HG02623 (cell line): ENCODE measurements around the gene PPARG.

Experiments used
- ATAC-seq: cut with Tn5 transposase; IDR thresholded peaks from one replicate; pipeline ENCODE4 v1.9.1; 2021; ENCODE audit warnings: moderate library complexity; ENCODE audit not compliant: unreplicated experiment

PPARG gene

GRCh38 chr3:12339701-12340480, 51.0 kb downstream of the PPARG start:
- no peak for ATAC-seq

GRCh38 chr3:12340506-12340905, 51.6 kb downstream of the PPARG start:
- no peak for ATAC-seq

GRCh38 chr3:12342151-12342550, 53.3 kb downstream of the PPARG start:
- ATAC-seq, result no peak

GRCh38 chr3:12343047-12343501, 54.2 kb downstream of the PPARG start:
- no peak for ATAC-seq

- no peak for ATAC-seq
Measured at GRCh38 chr3:12345141-12345561, 56.3 kb downstream of the PPARG start.

GRCh38 chr3:12345584-12346494, 57.0 kb downstream of the PPARG start:
- ATAC-seq, result no peak

- ATAC-seq, result no peak
Measured at GRCh38 chr3:12347301-12347700, 58.4 kb downstream of the PPARG start.

GRCh38 chr3:12349895-12350811, 61.3 kb downstream of the PPARG start:
- no peak for ATAC-seq

- ATAC-seq, result no peak
Measured at GRCh38 chr3:12351145-12351544, 62.3 kb downstream of the PPARG start.

- ATAC-seq, result no peak
Measured at GRCh38 chr3:12352253-12352652, 63.4 kb downstream of the PPARG start.

GRCh38 chr3:12352755-12353154, 63.9 kb downstream of the PPARG start:
- no peak for ATAC-seq

GRCh38 chr3:12353796-12354525, 65.1 kb downstream of the PPARG start:
- ATAC-seq, result no peak

- no peak for ATAC-seq
Measured at GRCh38 chr3:12356175-12356574, 67.3 kb downstream of the PPARG start.

GRCh38 chr3:12356996-12357395, 68.1 kb downstream of the PPARG start:
- no peak for ATAC-seq

GRCh38 chr3:12357456-12357855, 68.6 kb downstream of the PPARG start:
- no peak for ATAC-seq

GRCh38 chr3:12363397-12364195, 74.7 kb downstream of the PPARG start:
- no peak for ATAC-seq

- ATAC-seq, result no peak
Measured at GRCh38 chr3:12367346-12367745, 78.5 kb downstream of the PPARG start.

- no peak for ATAC-seq
Measured at GRCh38 chr3:12369029-12369428, 80.2 kb downstream of the PPARG start.

- ATAC-seq, result no peak
Measured at GRCh38 chr3:12369598-12369997, 80.7 kb downstream of the PPARG start.
